WTC11 (cell line): ENCODE measurements around the gene UNC119B.

Experiments used
- ELF4 ChIP-seq: sonication (generic); formaldehyde crosslinking; IDR thresholded peaks from 2 replicates; pipeline ENCODE4 v1.8.1; 2022; ENCODE audit warnings: low read depth, mild to moderate bottlenecking, moderate library complexity, missing genetic modification reagents
- TF ChIP-seq, protein P1 (sequence below): sonication (generic); formaldehyde crosslinking; IDR thresholded peaks from 2 replicates; pipeline ENCODE4 v1.8.0; 2022; ENCODE audit warnings: mild to moderate bottlenecking, missing genetic modification reagents

DNA sequence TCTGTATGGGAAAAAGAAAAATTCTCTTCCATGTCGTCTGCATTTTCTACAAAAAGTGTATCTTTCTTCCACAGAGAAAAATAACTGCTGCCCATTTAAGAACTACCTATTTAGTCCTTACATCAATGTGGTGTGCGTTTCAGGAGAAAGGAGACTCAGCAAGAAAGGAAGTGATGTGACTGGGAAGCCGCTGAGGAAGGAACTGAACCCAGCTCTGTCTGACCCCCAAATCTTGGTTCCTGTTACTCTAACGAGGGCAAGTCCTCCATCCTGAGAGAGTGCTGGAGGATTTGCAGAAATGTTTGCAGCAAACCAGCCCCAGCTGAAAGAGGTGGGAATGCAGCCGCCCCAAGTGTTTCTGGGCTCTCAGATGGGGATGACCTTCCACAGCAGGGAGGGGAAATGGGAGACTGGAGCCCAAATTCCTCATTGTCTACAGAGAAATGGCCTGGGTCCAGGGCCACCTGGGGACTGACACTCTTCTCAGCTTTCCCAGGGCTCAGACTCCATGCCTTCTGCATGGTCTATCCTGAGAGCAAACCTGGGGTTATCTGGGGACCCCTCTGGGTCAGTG is 30.0 kb upstream of the UNC119B start:
- TF ChIP-seq, protein P1, sequence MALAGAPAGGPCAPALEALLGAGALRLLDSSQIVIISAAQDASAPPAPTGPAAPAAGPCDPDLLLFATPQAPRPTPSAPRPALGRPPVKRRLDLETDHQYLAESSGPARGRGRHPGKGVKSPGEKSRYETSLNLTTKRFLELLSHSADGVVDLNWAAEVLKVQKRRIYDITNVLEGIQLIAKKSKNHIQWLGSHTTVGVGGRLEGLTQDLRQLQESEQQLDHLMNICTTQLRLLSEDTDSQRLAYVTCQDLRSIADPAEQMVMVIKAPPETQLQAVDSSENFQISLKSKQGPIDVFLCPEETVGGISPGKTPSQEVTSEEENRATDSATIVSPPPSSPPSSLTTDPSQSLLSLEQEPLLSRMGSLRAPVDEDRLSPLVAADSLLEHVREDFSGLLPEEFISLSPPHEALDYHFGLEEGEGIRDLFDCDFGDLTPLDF (CRISPR knock-in tag), result no peak
- TF ChIP-seq ELF4, result no peak
